HL-60 (cell line): ENCODE measurements around the gene TMEM31.

Experiments
- DNase-seq, 2 experiments: peaks; one replicate each; pipeline ENCODE4 v3.0.0-alpha.2; 2010 to 2020; ENCODE audit warnings: low read depth in 1 of 2, low spot score in 1 of 2
- H3K27ac ChIP-seq: fragments of 250-450 bp; sonication (Bioruptor Pico); replicated peaks from 2 replicates; pipeline ENCODE4 v1.5.1; 2020; ENCODE audit warnings: mild to moderate bottlenecking, moderate library complexity
- H3K27me3 ChIP-seq: fragments of 250-450 bp; sonication (Bioruptor Pico); 2 replicates; pipeline ENCODE4 v1.5.1; 2021; ENCODE audit warnings: mild to moderate bottlenecking, moderate library complexity; ENCODE audit not compliant: insufficient read depth, poor library complexity, severe bottlenecking
- H3K4me3 ChIP-seq: replicated peaks from 2 replicates; pipeline ENCODE4 v1.5.1; 2011; ENCODE audit warnings: mild to moderate bottlenecking, control low read depth, low read length; ENCODE audit not compliant: insufficient read depth
- GABPA ChIP-seq: IDR thresholded peaks from 2 replicates; pipeline ENCODE4 v1.6.1; 2012; ENCODE audit warnings: low read depth
- POLR2AphosphoS5 ChIP-seq: IDR thresholded peaks from 2 replicates; pipeline ENCODE4 v1.6.1; 2012; ENCODE audit warnings: low read depth
- SPI1 ChIP-seq: IDR thresholded peaks from 2 replicates; pipeline ENCODE4 v1.6.1; 2012; ENCODE audit warnings: low read depth, mild to moderate bottlenecking, borderline replicate concordance
- TF ChIP-seq, protein P1 (sequence below): IDR thresholded peaks from one replicate; pipeline ENCODE4 v1.5.1; 2011; ENCODE audit warnings: low read length, control low read depth, inconsistent platforms; ENCODE audit not compliant: insufficient read depth
- TF ChIP-seq, protein P2 (sequence below): IDR thresholded peaks from 2 replicates; pipeline ENCODE4 v1.6.1; 2012; ENCODE audit warnings: low read depth; ENCODE audit not compliant: insufficient replicate concordance

Gene TMEM31

DNA sequence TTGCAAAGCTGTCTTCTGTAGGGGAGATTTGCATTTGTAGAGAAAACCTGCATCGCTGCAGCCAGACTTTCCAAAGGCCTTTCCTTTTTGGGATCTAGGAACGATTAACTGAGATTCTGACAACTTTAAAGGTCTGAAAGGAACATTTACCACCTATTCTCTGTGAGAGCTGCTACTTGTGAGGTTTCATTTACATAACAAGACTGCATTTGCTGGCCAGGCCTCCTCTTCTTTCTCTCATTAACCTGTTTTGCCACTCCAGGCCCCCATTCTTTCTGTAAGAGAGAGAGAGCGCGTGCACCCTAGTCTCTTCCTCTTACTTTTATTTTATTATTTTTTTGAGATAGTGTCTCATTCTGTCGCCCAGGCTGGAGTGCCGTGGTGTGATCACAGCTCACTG is 31.6 kb downstream of the TMEM31 start:
- TF ChIP-seq, protein P1, sequence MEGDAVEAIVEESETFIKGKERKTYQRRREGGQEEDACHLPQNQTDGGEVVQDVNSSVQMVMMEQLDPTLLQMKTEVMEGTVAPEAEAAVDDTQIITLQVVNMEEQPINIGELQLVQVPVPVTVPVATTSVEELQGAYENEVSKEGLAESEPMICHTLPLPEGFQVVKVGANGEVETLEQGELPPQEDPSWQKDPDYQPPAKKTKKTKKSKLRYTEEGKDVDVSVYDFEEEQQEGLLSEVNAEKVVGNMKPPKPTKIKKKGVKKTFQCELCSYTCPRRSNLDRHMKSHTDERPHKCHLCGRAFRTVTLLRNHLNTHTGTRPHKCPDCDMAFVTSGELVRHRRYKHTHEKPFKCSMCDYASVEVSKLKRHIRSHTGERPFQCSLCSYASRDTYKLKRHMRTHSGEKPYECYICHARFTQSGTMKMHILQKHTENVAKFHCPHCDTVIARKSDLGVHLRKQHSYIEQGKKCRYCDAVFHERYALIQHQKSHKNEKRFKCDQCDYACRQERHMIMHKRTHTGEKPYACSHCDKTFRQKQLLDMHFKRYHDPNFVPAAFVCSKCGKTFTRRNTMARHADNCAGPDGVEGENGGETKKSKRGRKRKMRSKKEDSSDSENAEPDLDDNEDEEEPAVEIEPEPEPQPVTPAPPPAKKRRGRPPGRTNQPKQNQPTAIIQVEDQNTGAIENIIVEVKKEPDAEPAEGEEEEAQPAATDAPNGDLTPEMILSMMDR: no peak
- TF ChIP-seq POLR2AphosphoS5 (no peak), SPI1 (no peak), GABPA (no peak)
- TF ChIP-seq, protein P2, sequence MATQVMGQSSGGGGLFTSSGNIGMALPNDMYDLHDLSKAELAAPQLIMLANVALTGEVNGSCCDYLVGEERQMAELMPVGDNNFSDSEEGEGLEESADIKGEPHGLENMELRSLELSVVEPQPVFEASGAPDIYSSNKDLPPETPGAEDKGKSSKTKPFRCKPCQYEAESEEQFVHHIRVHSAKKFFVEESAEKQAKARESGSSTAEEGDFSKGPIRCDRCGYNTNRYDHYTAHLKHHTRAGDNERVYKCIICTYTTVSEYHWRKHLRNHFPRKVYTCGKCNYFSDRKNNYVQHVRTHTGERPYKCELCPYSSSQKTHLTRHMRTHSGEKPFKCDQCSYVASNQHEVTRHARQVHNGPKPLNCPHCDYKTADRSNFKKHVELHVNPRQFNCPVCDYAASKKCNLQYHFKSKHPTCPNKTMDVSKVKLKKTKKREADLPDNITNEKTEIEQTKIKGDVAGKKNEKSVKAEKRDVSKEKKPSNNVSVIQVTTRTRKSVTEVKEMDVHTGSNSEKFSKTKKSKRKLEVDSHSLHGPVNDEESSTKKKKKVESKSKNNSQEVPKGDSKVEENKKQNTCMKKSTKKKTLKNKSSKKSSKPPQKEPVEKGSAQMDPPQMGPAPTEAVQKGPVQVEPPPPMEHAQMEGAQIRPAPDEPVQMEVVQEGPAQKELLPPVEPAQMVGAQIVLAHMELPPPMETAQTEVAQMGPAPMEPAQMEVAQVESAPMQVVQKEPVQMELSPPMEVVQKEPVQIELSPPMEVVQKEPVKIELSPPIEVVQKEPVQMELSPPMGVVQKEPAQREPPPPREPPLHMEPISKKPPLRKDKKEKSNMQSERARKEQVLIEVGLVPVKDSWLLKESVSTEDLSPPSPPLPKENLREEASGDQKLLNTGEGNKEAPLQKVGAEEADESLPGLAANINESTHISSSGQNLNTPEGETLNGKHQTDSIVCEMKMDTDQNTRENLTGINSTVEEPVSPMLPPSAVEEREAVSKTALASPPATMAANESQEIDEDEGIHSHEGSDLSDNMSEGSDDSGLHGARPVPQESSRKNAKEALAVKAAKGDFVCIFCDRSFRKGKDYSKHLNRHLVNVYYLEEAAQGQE: no peak
- H3K27me3 ChIP-seq: no peaks in the 10 kb centered on the region
- no peak overlapping the region for H3K27ac ChIP-seq
- H3K4me3 ChIP-seq: no peak overlapping the region
- no peak for DNase-seq

DNA sequence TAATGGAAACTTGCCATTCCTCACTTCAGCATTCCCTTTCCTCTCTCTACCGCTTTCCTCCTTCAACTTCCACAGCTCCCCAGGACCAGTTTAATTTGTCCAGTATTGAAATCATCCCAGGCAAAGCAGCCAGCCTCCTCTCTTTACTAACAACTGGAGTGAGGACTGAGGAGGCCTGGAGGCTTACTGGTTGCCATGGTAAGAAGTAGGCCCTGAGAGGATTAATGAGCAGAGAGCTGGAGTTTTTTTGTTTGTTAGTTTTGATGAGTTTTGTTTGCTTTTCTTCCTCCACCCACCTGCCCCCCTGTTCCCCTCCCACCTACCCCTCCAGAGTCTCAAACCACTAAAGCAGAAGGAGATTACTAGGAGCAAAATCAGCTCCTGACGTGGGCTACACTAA is 36.5 kb downstream of the TMEM31 start:
- Histone ChIP-seq H3K4me3 (no peak overlapping the region), H3K27ac (no peak overlapping the region), H3K27me3 (no peaks in the 10 kb centered on the region)
- TF ChIP-seq, protein P2: no peak
- TF ChIP-seq, protein P1: no peak
- TF ChIP-seq POLR2AphosphoS5: no peak
- TF ChIP-seq GABPA: no peak
- no peak for TF ChIP-seq SPI1
- DNase-seq: no peak

DNA sequence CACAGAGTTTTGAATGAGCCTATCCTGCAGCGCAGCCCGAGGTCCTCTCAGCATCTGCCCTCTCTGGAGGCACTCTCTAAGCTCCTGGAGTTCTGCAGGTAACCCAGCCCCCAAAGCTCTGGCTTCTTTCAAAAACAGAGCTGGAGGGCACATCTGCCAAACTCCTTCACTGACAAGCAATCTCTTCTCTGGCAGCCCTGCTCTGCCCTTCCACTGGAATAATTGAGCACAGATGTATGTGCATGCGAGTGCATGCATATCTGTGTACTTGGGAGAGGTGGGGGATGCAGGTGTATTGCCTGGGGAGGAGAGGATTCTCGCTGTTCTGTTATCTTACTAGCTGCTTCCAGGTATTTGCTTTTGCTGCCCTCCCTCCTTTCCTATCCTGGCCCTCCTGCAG is 43.7 kb downstream of the TMEM31 start:
- DNase-seq: no peak
- Histone ChIP-seq H3K27ac (no peak overlapping the region), H3K4me3 (no peak overlapping the region), H3K27me3 (no peaks in the 10 kb centered on the region)
- TF ChIP-seq, protein P1: no peak
- TF ChIP-seq POLR2AphosphoS5: no peak

DNA sequence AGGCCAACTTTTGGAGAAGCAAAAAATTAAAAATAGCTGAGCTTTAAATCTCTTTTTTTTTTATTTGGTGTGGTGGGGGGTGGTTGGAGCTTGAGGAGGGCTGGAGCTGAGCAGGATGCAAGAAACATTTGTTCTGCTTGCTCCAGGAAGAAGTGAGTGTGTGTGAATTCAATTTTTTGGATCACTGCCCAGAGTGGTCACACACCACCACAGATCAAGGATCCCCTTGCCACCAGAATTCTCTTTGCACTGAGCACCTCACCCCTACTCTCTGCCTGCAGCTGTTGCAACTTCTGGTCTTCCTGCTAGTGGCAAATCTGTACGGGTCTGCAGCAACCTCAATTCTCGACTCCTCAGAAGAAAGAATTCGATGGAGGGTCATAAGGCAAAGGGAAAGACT is 46.0 kb downstream of the TMEM31 start:
- no peaks in the 10 kb centered on the region for H3K27me3 ChIP-seq
- TF ChIP-seq, protein P1: no peak
- TF ChIP-seq POLR2AphosphoS5 (no peak), SPI1 (no peak), GABPA (no peak)
- TF ChIP-seq, protein P2: no peak
- no peak overlapping the region for H3K4me3 ChIP-seq
- no peak overlapping the region for H3K27ac ChIP-seq
- DNase-seq: no peak
